ENCODE data around the gene AGT. TPM values are rescaled to one million over a fixed set of nuclear protein-coding genes. Genes with fewer than 3 reads are reported as not detected.
A peak's percentile ranks its signal among the peaks of the same experiment; 100 is the strongest.
"Not testable (repeated sequence)": the region's sequence is repeated elsewhere in the genome, so short reads cannot be mapped to it uniquely, and the experiment has no call there.

AGT gene
- total RNA-seq, 6 donors from 2014 or later = 1.1 to 2.6 (median 1.7) TPM; not detected in 1

DNA sequence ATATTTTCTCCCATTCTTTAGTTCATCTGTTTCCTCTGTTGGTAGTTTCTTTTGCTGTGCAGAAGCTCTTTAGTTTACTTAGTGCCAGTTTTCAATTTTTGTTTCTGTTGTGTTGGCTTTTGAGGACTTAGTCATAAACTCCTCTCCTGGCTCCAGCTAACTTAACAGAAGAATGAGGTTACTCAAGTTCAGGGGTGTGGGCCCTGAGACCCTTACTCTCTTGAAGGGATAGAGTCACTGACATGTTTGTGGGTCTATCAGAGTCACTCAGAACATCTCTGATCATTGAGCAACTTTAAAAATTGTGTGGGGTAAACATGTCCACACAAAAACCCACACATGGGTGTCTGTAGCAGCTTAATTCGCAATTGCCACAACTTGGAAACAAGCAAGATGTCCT lies 14.2 kb downstream of the AGT start:
- DNase-seq = no peak
- H3K27ac ChIP-seq = no peak overlapping the region
- H3K4me1 ChIP-seq = no peaks in the 10 kb centered on the region
- no peaks in the 10 kb centered on the region for H3K9me3 ChIP-seq
- ATAC-seq (ENCODE audit: low FRiP score in 2 of 2) = no peak
- WGBS, 2 donors = 94 to 100% methylated on average over 1 of the region's 1 CpG
- H3K4me3 ChIP-seq = no peak overlapping the region
- no peaks in the 10 kb centered on the region for H3K36me3 ChIP-seq
- no peaks in the 10 kb centered on the region for H3K27me3 ChIP-seq
- no peak for TF ChIP-seq EP300 (IDR thresholded peaks at IDR 0.05)
- TF ChIP-seq, protein P1, sequence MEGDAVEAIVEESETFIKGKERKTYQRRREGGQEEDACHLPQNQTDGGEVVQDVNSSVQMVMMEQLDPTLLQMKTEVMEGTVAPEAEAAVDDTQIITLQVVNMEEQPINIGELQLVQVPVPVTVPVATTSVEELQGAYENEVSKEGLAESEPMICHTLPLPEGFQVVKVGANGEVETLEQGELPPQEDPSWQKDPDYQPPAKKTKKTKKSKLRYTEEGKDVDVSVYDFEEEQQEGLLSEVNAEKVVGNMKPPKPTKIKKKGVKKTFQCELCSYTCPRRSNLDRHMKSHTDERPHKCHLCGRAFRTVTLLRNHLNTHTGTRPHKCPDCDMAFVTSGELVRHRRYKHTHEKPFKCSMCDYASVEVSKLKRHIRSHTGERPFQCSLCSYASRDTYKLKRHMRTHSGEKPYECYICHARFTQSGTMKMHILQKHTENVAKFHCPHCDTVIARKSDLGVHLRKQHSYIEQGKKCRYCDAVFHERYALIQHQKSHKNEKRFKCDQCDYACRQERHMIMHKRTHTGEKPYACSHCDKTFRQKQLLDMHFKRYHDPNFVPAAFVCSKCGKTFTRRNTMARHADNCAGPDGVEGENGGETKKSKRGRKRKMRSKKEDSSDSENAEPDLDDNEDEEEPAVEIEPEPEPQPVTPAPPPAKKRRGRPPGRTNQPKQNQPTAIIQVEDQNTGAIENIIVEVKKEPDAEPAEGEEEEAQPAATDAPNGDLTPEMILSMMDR (IDR thresholded peaks at IDR 0.05) = no peak
- no peak for TF ChIP-seq POLR2AphosphoS5 (IDR thresholded peaks at IDR 0.05)
- TF ChIP-seq POLR2A (IDR thresholded peaks at IDR 0.05) = no peak

DNA sequence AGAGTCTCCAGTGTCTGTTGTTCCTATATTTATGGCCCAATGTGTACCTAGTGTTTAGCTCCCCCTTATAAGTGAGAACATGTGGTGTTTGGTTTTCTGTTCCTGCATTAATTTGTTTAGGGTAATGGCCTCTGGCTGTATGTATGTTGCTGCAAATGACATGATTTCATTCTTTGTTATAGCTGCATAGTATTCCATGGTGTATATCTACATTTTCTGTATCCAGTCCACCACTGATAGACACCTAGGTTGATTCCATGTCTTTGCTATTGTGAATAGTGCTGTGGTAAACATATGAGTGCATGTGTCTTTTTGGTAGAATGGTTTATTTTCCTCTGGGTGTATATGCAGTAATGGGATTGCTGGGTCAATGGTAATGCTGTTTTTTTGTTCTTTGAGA lies 15.0 kb downstream of the AGT start:
- H3K4me3 ChIP-seq; H3K9me3 ChIP-seq; H3K27me3 ChIP-seq; H3K4me1 ChIP-seq; ATAC-seq (ENCODE audit: low FRiP score in 2 of 2); DNase-seq; H3K36me3 ChIP-seq; H3K27ac ChIP-seq: not testable (repeated sequence)

DNA sequence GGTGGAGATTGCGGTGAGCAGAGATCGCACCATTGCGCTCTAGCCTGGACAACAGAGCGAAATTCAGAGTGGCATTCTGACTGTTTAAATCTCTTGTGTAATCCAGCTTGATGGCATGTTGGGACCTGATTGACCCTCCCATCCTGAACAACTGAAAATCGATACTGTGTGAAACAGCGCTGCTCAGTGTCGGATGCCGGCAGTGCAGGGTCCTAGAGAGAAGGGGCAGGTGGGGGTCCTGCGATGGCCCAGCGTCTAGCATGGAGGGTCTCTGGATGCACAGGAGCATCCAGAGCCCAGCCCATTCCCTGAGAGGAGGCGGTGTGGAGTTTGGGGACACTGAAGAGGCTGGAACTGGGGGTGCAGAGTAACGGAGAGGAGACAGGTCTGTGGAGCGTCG lies 15.8 kb downstream of the AGT start:
- H3K27me3 ChIP-seq = no peaks in the 10 kb centered on the region
- H3K36me3 ChIP-seq = peaks cover 0 to 14% (median 11%) of the 10 kb centered on the region in 4 donors
- no peak for DNase-seq
- TF ChIP-seq EP300 (IDR thresholded peaks at IDR 0.05) (no peak), POLR2AphosphoS5 (IDR thresholded peaks at IDR 0.05) (no peak), POLR2A (IDR thresholded peaks at IDR 0.05) (no peak)
- TF ChIP-seq, protein P1 (IDR thresholded peaks at IDR 0.05) = no peak
- ATAC-seq (ENCODE audit: low FRiP score in 2 of 2) = no peak
- H3K9me3 ChIP-seq = no peaks in the 10 kb centered on the region
- no peak overlapping the region for H3K4me3 ChIP-seq
- no peaks in the 10 kb centered on the region for H3K4me1 ChIP-seq
- WGBS, 2 donors = 94 to 96% methylated on average over 14 of the region's 14 CpGs
- H3K27ac ChIP-seq = no peak overlapping the region

GRCh38 chr1:230696722-230697437 lies 17.0 kb downstream of the AGT start:
- Histone ChIP-seq H3K4me1 (no peaks in the 10 kb centered on the region), H3K36me3 (peaks cover 0 to 27% (median 19%) of the 10 kb centered on the region in 4 donors), H3K27ac (no peak overlapping the region), H3K4me3 (no peak overlapping the region), H3K27me3 (no peaks in the 10 kb centered on the region), H3K9me3 (no peaks in the 10 kb centered on the region)
- ATAC-seq (ENCODE audit: low FRiP score in 2 of 2) (peak in 1 of 2 donors; percentile 21), DNase-seq (no peak)
- TF ChIP-seq EP300 (IDR thresholded peaks at IDR 0.05) = no peak
- no peak for TF ChIP-seq POLR2AphosphoS5 (IDR thresholded peaks at IDR 0.05)
- 76 to 87% methylated on average over 7 of the region's 7 CpGs for WGBS, 2 donors

- 84 to 90% methylated on average over 8 of the region's 8 CpGs for WGBS, 2 donors
- Histone ChIP-seq H3K4me1 (no peaks in the 10 kb centered on the region), H3K4me3 (no peak overlapping the region), H3K27me3 (no peaks in the 10 kb centered on the region), H3K9me3 (no peaks in the 10 kb centered on the region), H3K27ac (no peak overlapping the region), H3K36me3 (peaks cover 0 to 33% (median 25%) of the 10 kb centered on the region in 4 donors)
- DNase-seq (no peak), ATAC-seq (ENCODE audit: low FRiP score in 2 of 2) (no peak)
- TF ChIP-seq POLR2AphosphoS5 (IDR thresholded peaks at IDR 0.05) (no peak), EP300 (IDR thresholded peaks at IDR 0.05) (no peak), POLR2A (IDR thresholded peaks at IDR 0.05) (no peak)
- TF ChIP-seq, protein P1 (IDR thresholded peaks at IDR 0.05) = no peak
Measured at GRCh38 chr1:230696218-230696617, 17.7 kb downstream of the AGT start.

- 31 to 64% methylated on average over 3 to 4 of the region's 4 CpGs for WGBS, 2 donors
- ATAC-seq (ENCODE audit: low FRiP score in 2 of 2) = no peak
Measured at GRCh38 chr1:230694991-230695390, 18.9 kb downstream of the AGT start.

More at GRCh38 chr1:230694991-230695390, 18.9 kb downstream of the AGT start:
- no peaks in the 10 kb centered on the region for H3K4me1 ChIP-seq
- DNase-seq = no peak
- no peak overlapping the region for H3K27ac ChIP-seq
- TF ChIP-seq POLR2A (IDR thresholded peaks at IDR 0.05) (no peak), POLR2AphosphoS5 (IDR thresholded peaks at IDR 0.05) (no peak), EP300 (IDR thresholded peaks at IDR 0.05) (no peak)
- TF ChIP-seq, protein P1 (IDR thresholded peaks at IDR 0.05) = no peak
- H3K27me3 ChIP-seq = no peaks in the 10 kb centered on the region
- no peaks in the 10 kb centered on the region for H3K9me3 ChIP-seq
- H3K36me3 ChIP-seq = peaks cover 9 to 46% (median 35%) of the 10 kb centered on the region in 4 donors
- H3K4me3 ChIP-seq = no peak overlapping the region
